Cerebellar cortex (tissue), 1 donor: ENCODE measurements around the gene ALKAL2.

Experiments
- DNase-seq: peaks from one replicate; pipeline ENCODE4 v3.0.0-alpha.2; 2015; ENCODE audit warnings: low spot score

Gene ALKAL2

GRCh38 chr2:244547-244946 is 43.3 kb downstream of the ALKAL2 start:
- DNase-seq: no peak

- no peak for DNase-seq
Observed at GRCh38 chr2:238869-239268, 49.0 kb downstream of the ALKAL2 start.

- DNase-seq: no peak
Observed at GRCh38 chr2:238431-238830, 49.5 kb downstream of the ALKAL2 start.

GRCh38 chr2:237878-238277 is 50.0 kb downstream of the ALKAL2 start:
- no peak for DNase-seq

GRCh38 chr2:236993-237539 is 50.8 kb downstream of the ALKAL2 start:
- no peak for DNase-seq

- DNase-seq: no peak
Observed at GRCh38 chr2:234421-234820, 53.5 kb downstream of the ALKAL2 start.

- DNase-seq: no peak
Observed at GRCh38 chr2:233030-233429, 54.9 kb downstream of the ALKAL2 start.

GRCh38 chr2:231521-232185 is 56.2 kb downstream of the ALKAL2 start:
- DNase-seq: no peak
